Measurements from ENCODE around the gene ATP11B.

Gene ATP11B

GRCh38 chr3:182957226-182957625 is 163.9 kb downstream of the ATP11B start:
- no peak for DNase-seq (ENCODE audit: low read depth)

DNA sequence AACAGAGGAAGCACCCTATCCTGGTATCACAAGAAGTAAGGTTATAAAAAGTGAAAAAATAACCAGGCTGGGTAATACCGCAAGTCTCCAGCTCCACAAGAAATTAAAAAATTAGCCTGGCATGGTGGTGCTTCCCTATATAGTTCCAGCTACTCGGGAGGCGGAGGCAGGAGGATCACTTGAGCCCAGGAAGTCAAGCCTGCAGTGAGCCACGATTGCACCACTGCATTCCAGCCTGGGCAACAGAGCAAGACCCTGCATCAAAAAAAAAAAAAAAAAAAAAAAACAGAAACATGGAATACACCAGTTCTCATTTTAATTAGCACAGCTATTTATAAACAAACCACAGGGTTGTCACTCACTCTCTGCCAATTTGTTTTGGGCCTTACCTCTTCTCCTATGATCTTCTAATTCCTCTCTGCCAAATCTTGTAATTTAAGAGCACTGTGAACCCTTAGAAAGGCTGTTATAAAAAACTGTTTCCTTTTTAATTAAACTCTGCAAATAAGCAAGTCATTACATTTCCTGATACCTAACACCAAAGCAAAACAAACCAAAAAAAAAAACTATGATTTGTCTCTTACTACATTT is 164.5 kb downstream of the ATP11B start:
- DNase-seq (ENCODE audit: low read depth), result no peak

DNA sequence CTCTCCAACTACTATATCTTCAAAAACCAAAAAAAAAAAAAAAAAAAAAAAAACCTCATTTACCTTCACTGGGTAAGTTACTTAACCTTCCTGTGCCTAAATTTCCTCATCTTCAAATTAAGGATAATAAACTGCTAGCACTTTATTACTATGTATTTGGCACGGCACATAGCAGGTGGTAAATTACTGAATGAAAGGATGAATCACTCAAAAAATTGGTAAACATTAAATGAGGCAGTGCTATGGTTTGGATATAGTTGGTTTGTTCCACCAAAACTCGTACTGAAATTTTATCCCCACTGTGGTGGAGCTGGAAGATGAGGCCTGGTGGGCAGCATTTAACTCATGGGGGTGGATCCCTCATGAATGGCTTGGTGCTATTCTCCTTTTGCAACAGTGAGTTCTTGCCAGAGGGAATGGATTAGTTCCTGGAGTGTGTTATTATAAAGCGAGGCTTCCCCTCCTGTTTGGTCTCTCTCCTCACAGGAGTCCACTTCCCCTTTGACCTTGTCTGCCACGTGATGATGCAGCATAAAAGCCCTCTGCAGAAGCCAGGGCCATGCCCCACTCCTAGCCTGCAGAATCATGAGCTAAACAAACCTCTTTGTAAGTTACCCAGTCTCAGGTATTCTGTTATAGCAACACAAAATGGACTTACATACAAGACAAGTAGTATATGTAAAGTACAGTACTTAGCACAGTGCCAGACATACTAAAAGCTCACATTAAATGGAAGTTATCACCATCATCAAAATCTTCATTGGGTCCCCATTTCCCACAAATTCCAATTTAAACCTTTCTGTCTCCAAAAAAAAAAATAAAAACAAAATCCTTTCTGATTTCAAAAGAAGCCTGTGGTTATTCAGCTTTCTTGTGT is 166.4 kb downstream of the ATP11B start:
- DNase-seq (ENCODE audit: low read depth), result no peak

DNA sequence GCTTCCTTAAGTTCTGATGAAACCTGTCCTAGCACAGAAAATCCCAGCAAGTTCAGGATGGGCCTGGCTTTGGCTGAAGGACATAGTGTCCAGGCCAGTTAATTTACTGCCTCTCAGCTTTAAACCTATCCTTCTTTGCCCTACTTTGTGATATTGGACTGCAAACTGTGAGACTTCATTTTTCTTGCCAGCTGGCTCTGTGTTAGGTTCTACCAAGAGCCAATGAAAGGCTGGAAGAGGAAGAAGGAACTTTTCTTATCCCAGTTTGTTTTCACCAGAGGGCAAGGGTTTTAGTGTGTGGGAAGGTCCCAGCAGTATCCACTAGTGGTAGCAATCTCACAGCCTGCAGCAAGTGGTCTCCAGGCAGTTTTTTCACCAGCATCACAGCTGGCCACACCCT is 168.9 kb downstream of the ATP11B start:
- DNase-seq (ENCODE audit: low read depth), result no peak

DNA sequence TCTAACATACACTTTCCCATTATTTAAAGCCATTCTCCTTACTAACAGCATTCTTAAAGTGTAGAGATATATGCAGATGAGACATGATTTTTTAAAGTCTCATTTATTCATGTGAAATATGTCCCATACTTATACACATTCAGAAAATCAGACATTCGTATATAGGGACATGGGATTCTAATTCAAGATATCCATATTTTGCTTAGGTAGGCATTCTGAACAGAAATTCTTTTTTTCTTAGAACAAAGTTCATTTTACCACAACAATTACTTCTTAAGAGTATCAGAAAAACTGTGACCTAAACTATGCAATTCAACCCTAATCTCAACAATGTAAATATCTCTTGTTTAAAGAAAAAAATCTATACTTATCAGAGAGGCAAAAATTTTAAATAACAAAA is 170.9 kb downstream of the ATP11B start:
- no peak for DNase-seq (ENCODE audit: low read depth)

DNA sequence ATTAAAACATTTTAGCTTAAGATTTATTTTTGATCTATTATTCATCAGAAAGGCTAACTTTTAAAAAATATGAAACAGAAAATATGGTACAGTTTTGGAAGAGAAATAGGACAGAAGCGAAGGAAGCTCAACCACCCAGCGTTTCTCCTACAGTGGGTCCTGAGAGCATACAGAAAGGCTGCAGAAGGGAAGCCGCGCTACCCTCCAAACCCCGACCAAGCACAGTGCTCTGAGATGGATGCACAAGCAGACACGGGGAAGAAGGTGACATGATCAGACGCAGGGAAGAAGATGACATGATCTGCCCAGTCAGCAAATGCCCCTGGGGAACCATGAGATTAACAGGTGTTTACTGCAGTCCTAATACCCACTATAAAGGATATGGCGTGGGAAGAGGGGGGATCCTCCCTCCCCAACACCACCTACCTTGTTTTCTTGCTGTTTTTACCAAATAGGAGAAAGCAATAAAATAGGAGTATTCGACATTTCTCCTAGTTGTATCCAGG is 172.6 kb downstream of the ATP11B start:
- no peak for DNase-seq (ENCODE audit: low read depth)

- DNase-seq (ENCODE audit: low read depth), result no peak
Observed at GRCh38 chr3:182967218-182968204, 174.2 kb downstream of the ATP11B start.

GRCh38 chr3:182969277-182969676 is 176.0 kb downstream of the ATP11B start:
- DNase-seq (ENCODE audit: low read depth), result no peak

- DNase-seq (ENCODE audit: low read depth), result no peak
Observed at GRCh38 chr3:182969853-182970252, 176.5 kb downstream of the ATP11B start.

DNA sequence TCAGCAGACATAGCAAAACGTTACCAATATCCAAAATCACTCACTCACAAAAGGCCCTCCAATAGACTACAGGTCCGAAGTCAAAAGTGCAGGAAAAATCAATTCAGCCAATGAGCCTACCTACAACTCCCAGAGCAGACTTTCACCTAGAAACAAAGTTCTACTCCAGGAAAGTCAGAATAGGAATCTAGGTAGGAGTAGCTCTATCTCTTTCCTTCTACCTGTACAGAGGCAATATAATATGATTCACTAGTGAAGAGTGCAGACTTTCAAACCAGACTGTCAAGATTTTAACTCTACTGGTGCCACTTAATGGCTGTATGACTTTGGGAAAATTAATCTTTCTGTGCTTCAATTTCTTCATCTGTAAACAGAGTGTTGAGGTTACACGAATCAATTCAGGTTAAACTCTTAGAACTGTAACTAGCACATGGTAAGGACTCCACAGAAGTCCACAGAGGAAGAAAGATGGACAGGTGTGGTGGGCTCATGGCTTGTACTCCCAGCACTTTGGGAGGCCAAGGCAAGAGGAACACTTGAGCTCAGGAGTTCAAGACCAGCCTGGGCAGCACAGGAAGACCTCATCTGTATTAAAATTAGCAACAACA is 177.6 kb downstream of the ATP11B start:
- no peak for DNase-seq (ENCODE audit: low read depth)

All from stimulated activated CD8-positive, alpha-beta memory T cell treated with anti-CD3 and anti-CD28 coated beads, Interleukin-7, amount 100 ng/mL, for 24 hours (primary cell).